Sciatic nerve (tissue), 2 donors: Measurements from ENCODE around the gene BUD31. TPM values are rescaled to one million over a fixed set of nuclear protein-coding genes. Genes with fewer than 3 reads are reported as not detected.
A peak's percentile ranks its signal among the peaks of the same experiment; 100 is the strongest.

Source experiments
- ATAC-seq: fragments of 200-7000 bp; cut with Tn5 transposase; one replicate; pipeline ENCODE4 v1.9.1; 2020; ENCODE audit warnings: mild to moderate bottlenecking, moderate library complexity
- DNase-seq: peaks from one replicate; pipeline ENCODE4 v3.0.0-alpha.2; 2020; ENCODE audit warnings: low spot score
- intact Hi-C: fragments of 100-400 bp; cut with DNase I; formaldehyde crosslinking; loops from one replicate; pipeline ENCODE4 v1.14.2; 2022
- total RNA-seq: library from RNA; stranded (reverse); fragmentation: NEBNext Ultra II Directional; extraction: Animal tissue kit (Norgen Biotek cat#: 25700); gene quantifications from one replicate; pipeline ENCODE4 v1.2.1, GENCODE V29; 2021
- donor health status: DM: no; HTN: no; CAD: no.
- donor health status: DM: no; HTN: no; CAD: no.

BUD31 gene
- total RNA-seq, 1 donor from 2014 or later: 59.2 TPM

DNA sequence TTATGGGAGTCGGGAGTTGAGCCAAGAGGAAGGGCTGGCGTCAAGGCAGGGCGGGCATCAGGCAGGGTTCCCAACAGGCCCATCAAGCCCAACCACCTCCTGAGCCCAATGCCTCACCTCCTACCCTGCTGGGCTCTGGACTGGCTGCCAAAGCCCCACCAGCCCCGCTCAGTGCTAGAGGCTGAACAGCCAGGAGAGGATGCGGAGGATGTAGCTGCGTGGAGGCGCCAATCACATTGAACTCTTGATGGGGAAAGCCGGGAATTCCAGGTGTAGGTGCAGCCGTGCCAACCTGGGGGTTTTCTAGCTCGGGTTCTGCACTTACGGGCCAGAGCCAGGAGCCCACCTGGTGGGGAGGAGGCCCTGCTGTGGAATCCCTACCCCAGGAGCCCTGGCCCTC lies 44.3 kb downstream of the BUD31 start:
- ATAC-seq (no peak), DNase-seq (no peak)
- intact Hi-C loops: no loop called here

GRCh38 chr7:99455874-99456273 lies 47.1 kb downstream of the BUD31 start:
- DNase-seq (no peak), ATAC-seq (no peak)
- intact Hi-C loops: no loop called here

DNA sequence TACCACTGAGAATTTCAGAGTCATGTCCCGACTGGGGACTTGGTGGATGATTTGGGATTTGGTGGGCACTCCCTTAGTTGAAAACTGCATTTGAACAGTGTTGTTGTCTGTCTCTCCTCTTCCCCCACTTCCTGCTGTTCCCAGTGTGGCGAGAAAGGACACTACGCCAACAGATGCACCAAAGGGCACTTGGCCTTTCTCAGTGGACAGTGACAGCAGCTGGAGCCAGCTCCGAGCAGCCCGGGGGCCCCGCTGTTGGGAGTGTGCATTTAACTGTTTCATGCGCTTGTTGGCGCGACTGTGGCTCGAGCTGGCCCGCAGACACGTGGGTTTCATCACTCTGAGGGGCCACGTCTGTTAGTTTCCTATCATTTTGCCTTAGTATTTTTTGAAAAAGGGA lies 47.5 kb downstream of the BUD31 start:
- no peak for ATAC-seq
- intact Hi-C loops: no loop called here
- DNase-seq: no peak

GRCh38 chr7:99457050-99457649 lies 48.4 kb downstream of the BUD31 start:
- intact Hi-C loops: no loop called here
- no peak for DNase-seq
- ATAC-seq: no peak

DNA sequence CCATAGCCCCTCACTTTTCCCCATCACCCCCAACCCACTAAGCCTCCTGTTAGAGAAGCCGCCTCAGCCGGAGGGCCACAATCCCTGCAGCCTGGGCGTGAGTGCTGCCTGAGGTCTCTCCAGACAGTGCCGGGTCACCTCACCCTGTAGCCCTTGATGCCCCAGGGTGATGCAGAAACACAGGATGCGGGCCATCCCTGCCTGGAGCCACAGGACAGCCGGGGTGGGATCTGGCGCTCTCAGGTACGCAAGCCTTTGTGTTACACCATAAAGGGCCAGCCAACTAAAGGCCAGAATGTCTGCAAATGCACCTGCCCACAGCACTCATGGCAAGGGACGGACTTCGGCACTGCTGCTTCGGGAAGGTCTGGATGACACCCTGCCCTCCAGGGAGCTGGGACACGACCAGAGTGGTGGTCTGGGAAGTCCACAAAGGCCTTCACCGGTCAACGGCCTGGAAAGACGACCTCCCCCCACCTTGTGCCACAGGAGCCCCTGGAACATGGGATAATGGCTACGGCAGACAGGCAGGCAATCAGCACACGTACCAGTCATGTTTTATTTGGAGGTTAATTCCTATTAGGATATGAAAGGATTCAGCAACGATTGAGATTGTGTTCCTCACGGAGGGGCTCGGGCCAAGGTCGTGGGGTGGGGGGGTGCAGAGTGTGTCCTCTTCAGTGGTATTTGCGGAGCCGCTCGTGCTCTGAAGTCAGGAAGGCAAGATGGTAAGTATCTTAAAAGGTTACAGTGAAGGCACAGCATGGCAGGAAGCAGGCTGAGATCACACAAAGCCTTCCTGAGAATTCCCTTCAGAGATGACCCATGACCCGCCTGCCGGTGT lies 49.1 kb downstream of the BUD31 start:
- peak; percentile 12 for ATAC-seq
- DNase-seq: no peak
- intact Hi-C loops: no loop called here

DNA sequence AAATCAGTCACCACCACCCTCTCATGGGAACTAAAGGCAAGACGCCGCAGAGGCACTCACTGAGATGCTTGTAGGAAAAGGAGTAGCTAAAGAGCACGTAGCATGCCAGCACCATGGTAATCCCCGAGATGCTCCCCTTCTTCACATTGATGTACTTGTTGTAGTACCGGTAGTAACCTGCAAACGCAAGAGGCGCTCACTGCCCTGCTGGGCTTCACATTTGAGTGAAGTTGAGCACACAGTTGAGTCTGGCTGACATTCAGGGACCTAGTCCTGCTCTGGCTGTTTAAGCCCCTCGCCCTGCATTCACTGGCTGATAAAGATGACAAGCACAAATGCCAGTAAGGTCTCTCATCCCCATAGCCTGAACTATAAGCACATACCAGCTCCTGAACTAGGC lies 50.3 kb downstream of the BUD31 start:
- intact Hi-C loops: no loop called here
- no peak for ATAC-seq
- no peak for DNase-seq

- no peak for DNase-seq
- intact Hi-C loops: no loop called here
- no peak for ATAC-seq
These were observed 51.9 kb downstream of the BUD31 start for GRCh38 chr7:99460651-99461050.

DNA sequence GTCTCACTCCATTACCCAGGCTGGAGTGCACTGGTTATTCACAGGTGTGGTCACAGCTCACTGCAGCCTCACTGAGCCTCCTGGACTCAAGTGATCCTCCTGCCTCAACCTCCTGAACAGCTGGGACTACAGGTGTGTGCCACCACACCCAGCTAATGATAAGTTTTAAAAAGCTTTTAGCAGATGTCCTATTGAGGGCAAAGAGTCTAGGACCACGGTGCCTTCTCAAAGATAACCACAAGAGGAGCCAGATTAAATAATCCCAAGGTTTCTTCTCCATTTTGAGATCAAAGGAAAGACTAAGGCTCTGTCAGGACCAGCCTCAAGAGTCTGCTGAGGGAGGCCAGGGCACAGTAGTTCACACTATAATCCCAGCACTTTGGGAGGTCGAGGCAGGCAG lies 52.5 kb downstream of the BUD31 start:
- DNase-seq (no peak), ATAC-seq (no peak)
- intact Hi-C loops: no loop called here

GRCh38 chr7:99465421-99465768 lies 56.6 kb downstream of the BUD31 start:
- DNase-seq (no peak), ATAC-seq (no peak)
- intact Hi-C loops: no loop called here

- DNase-seq: no peak
- ATAC-seq: no peak
These were observed 59.7 kb downstream of the BUD31 start for GRCh38 chr7:99468336-99468918.

More at GRCh38 chr7:99468336-99468918, 59.7 kb downstream of the BUD31 start:
- intact Hi-C loops: no loop called here

Other genes with a start within 250 kb of the BUD31 start
- not detected for gene KPNA7, start 200.9 kb upstream of the BUD31 start, total RNA-seq
- not detected for gene MYH16, start 136.1 kb upstream of the BUD31 start, total RNA-seq
- 110 TPM for gene ARPC1A, start 83.1 kb upstream of the BUD31 start, total RNA-seq
- gene ARPC1B, start 34.2 kb upstream of the BUD31 start, total RNA-seq: 125 TPM
- 76.1 TPM for gene PDAP1, start 372 bp upstream of the BUD31 start, total RNA-seq
- gene PTCD1, start 29.8 kb downstream of the BUD31 start, total RNA-seq: 4.4 TPM
- 38.0 TPM for gene CPSF4, start 30.0 kb downstream of the BUD31 start, total RNA-seq
- 144 TPM for gene ATP5MF, start 57.2 kb downstream of the BUD31 start, total RNA-seq
- 12.4 TPM for gene ZNF789, start 63.9 kb downstream of the BUD31 start, total RNA-seq
- gene ZNF394, start 91.3 kb downstream of the BUD31 start, total RNA-seq: 38.8 TPM
- gene ZKSCAN5, start 95.7 kb downstream of the BUD31 start, total RNA-seq: 10.0 TPM
- gene FAM200A, start 143.1 kb downstream of the BUD31 start, total RNA-seq: 6.7 TPM
- gene ZNF655, start 149.7 kb downstream of the BUD31 start, total RNA-seq: 62.0 TPM
- gene TMEM225B, start 189.3 kb downstream of the BUD31 start, total RNA-seq: 3.5 TPM
- 19.8 TPM for gene ZSCAN25, start 208.0 kb downstream of the BUD31 start, total RNA-seq